Fibroblast of skin of scalp (primary cell): Measurements from ENCODE around the gene FXYD2.

Experiments used
- DNase-seq: peaks from one replicate; pipeline ENCODE4 v3.0.0-alpha.2; 2013

The FXYD2 gene

GRCh38 chr11:117795638-117796455, 28.7 kb downstream of the FXYD2 start:
- DNase-seq = no peak

- no peak for DNase-seq
These were observed 29.5 kb downstream of the FXYD2 start for GRCh38 chr11:117794772-117795629.

GRCh38 chr11:117794135-117794534, 30.4 kb downstream of the FXYD2 start:
- no peak for DNase-seq

- no peak for DNase-seq
These were observed 31.0 kb downstream of the FXYD2 start for GRCh38 chr11:117793583-117793982.

GRCh38 chr11:117792992-117793391, 31.6 kb downstream of the FXYD2 start:
- DNase-seq = no peak

- DNase-seq = no peak
These were observed 32.3 kb downstream of the FXYD2 start for GRCh38 chr11:117792241-117792640.

- no peak for DNase-seq
These were observed 34.3 kb downstream of the FXYD2 start for GRCh38 chr11:117790279-117790678.

- no peak for DNase-seq
These were observed 35.3 kb downstream of the FXYD2 start for GRCh38 chr11:117789241-117789640.

- no peak for DNase-seq
These were observed 38.2 kb downstream of the FXYD2 start for GRCh38 chr11:117786135-117786870.

GRCh38 chr11:117782101-117782500, 42.4 kb downstream of the FXYD2 start:
- DNase-seq = no peak

GRCh38 chr11:117781627-117782026, 42.9 kb downstream of the FXYD2 start:
- no peak for DNase-seq

GRCh38 chr11:117780456-117780855, 44.1 kb downstream of the FXYD2 start:
- DNase-seq = no peak

- no peak for DNase-seq
These were observed 50.0 kb downstream of the FXYD2 start for GRCh38 chr11:117774553-117774952.

GRCh38 chr11:117772360-117772759, 52.2 kb downstream of the FXYD2 start:
- DNase-seq = no peak

GRCh38 chr11:117771841-117772240, 52.7 kb downstream of the FXYD2 start:
- no peak for DNase-seq

- DNase-seq = no peak
These were observed 53.3 kb downstream of the FXYD2 start for GRCh38 chr11:117771197-117771596.

- DNase-seq = no peak
These were observed 54.5 kb downstream of the FXYD2 start for GRCh38 chr11:117770061-117770460.
